Globus pallidus (tissue), 1 donor: ENCODE measurements around the gene ARHGEF16.

ENCODE experiments used
- DNase-seq: peaks from one replicate; pipeline ENCODE4 v3.0.0-alpha.2; 2015; ENCODE audit warnings: low spot score

The ARHGEF16 gene

GRCh38 chr1:3519301-3519885 is 64.9 kb downstream of the ARHGEF16 start:
- DNase-seq = no peak

GRCh38 chr1:3520419-3521378 is 66.2 kb downstream of the ARHGEF16 start:
- DNase-seq = no peak

GRCh38 chr1:3521426-3521825 is 67.0 kb downstream of the ARHGEF16 start:
- DNase-seq = no peak

DNA sequence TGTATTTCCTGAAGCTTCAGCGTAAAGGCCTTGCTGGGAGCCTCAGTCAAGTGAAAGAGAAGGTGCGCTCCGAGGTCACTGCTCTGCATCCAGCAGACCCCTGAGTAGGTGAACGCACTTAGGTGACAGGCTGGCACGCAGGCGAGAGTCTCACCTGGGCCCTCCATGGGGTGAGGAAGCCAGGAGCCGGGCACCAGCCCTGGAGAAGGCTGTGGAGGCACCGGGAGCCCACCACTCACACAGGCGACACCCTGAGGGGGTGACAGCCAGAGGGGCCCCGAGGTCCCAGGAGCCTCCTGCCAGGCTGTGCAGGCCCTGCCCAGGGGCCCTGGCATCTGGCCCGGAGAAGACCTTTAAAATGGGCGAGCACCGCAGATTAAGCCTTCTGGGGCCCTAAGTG is 67.6 kb downstream of the ARHGEF16 start:
- no peak for DNase-seq

- DNase-seq = no peak
Measured at GRCh38 chr1:3522564-3523265, 68.2 kb downstream of the ARHGEF16 start.

GRCh38 chr1:3523980-3524379 is 69.5 kb downstream of the ARHGEF16 start:
- no peak for DNase-seq

DNA sequence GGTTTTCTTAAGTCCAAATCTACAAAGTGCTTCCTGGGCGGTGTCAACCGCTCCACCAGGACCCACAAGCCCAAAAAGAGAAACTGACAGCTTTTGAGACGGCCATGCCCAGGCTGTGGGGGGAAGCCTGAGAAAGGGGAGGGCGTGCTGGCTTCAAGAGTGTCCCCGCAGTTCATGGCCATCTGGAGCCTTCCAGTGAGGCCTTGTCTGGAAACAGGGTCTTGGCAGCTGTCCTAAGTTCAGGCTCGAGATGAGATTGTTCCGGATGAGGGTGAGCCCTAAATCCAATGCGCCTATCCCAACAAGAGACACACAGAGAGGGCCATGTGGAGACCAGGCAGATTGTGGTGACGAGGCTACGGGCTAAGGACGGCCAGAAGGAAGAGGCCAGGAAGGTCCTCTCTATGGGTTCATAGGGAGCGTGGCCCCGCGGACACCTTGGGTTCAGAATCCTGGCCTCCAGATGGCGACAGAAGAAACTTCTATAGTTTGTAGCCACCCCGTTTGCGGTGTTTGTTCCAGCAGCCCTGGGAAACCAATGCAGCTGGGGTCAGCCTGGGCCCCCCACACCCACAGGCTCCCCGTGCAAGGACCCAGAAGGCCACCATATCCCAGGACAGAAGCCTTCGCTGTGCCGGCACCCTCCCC is 70.2 kb downstream of the ARHGEF16 start:
- DNase-seq = no peak

DNA sequence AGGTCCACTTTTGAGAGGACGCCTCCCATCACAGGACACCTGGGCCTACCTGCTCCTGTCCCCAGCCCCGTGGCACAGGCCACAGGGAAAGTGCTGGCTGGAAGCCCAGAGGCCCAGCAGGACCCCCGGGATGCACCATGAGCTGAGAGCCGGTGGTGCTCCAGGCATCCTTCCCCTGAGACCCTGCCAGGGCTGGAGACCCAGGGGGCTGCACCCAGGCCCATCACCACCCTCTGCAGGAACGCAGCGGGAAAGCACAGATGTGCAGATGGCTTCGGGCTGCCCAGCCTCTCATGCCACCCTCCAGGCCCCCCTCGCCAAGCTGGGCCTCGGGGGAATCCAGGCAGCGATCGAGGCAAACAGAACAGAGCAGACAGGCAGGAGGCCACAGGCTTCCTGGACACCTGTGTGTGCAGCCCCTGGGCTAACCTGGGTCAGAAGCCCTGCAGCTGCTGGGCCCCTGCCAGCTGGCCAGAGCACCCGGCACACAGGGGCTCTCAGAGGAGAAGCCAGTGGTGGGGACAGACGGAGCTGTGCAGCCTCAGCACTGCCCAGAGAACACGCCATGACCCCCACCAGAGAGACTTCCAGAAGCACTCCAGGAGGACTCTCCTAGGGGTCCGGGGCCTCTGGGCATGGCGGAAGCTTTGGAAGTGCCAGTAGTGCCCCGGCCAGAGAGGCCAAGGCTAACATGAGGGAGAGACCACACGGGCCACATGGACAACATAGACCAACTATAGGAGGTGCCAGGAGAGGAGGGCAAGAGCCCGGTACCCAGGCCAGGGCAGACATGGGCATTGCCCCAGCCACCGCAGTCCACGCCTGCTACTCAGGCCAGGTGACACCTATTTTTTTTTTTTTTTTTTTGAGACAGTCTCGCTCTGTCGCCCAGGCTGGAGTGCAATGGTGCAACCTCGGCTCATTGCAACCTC is 71.4 kb downstream of the ARHGEF16 start:
- no peak for DNase-seq

DNA sequence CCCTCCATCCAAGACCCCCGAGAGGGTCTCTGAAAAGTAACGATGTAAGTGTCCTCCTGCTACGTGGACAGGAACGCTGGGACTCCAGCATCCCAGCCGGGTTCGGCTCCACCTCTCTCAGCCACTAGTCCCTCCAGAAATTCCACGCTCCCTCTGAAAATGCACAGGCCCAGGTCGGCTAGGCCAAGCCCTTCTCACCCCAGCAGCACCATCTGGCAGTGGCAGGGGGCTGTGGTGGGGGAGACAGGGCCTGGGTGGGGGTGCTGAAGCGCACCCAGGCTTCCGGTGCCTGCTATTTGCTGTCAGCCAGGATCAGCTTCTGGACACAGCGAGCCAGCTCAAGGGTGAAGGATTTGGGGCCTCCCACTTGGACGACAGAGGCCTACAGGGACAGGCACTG is 73.3 kb downstream of the ARHGEF16 start:
- no peak for DNase-seq

DNA sequence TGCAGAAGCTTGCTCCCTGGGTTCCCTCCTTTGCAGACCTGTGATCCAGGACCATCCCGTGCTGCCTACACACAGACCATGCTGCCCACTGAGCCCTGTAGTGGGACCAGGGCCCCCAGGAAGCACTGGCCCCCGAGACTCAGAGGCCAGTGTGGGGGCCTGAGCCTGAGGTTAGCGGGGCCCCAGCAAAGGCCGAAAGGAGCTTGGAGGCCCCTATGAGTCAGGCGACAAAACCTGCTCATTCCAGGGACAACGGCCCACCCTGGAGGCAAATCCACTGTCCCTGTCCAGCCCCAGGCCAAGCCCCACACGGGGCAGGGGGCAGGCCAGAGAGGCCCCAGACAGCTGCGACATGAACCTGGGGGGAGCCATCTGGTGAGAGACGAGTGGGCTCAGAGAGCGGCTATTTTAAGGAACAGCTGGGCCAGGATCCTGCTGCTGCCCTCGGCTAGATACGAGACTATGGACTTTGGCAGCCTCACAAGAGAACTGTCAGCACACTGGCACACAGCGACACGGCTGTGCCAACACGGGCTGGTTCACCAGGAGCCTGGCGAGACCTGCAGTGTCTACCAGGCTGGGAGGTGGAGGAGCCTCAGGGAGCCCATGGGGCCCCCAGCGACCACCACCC is 74.7 kb downstream of the ARHGEF16 start:
- no peak for DNase-seq

- no peak for DNase-seq
Measured at GRCh38 chr1:3530086-3530925, 75.8 kb downstream of the ARHGEF16 start.
